C4-2B (cell line): ENCODE data around the gene SCN1B.
"Not testable (repeated sequence)": the region's sequence is repeated elsewhere in the genome, so short reads cannot be mapped to it uniquely, and the experiment has no call there.

ENCODE experiments used
- ZFX ChIP-seq: fragments of 450-650 bp; IDR thresholded peaks from 2 replicates; pipeline ENCODE4 v1.6.1; 2017
- TF ChIP-seq, protein P1 (sequence below): fragments of 450-650 bp; conservative IDR thresholded peaks from 2 replicates; pipeline ENCODE4 v1.5.1; 2017; ENCODE audit warnings: mild to moderate bottlenecking

DNA sequence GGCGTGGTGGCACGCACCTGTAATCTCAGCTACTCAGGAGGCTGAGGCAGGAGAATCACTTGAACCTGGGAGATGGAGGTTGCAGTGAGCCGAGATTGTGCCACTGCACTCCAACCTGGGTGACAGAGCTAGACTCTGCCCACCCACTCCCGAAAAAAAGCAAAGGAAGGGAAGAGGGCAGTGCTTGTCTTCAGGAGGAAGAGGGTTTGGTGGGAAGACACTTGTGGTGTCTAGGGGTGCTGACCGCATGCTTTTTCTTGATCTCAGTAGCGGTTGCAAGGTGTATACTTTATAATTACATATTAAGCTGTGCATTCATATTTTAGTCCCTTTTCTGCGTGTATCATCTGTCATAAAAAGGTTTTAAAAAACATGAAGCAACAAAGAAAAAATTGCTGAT, 37.7 kb upstream of the SCN1B start:
- TF ChIP-seq, protein P1, sequence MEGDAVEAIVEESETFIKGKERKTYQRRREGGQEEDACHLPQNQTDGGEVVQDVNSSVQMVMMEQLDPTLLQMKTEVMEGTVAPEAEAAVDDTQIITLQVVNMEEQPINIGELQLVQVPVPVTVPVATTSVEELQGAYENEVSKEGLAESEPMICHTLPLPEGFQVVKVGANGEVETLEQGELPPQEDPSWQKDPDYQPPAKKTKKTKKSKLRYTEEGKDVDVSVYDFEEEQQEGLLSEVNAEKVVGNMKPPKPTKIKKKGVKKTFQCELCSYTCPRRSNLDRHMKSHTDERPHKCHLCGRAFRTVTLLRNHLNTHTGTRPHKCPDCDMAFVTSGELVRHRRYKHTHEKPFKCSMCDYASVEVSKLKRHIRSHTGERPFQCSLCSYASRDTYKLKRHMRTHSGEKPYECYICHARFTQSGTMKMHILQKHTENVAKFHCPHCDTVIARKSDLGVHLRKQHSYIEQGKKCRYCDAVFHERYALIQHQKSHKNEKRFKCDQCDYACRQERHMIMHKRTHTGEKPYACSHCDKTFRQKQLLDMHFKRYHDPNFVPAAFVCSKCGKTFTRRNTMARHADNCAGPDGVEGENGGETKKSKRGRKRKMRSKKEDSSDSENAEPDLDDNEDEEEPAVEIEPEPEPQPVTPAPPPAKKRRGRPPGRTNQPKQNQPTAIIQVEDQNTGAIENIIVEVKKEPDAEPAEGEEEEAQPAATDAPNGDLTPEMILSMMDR = not testable (repeated sequence)
- not testable (repeated sequence) for TF ChIP-seq ZFX
